ENCODE results near the gene CHORDC1. TPM values are rescaled to one million over a fixed set of nuclear protein-coding genes. Genes with fewer than 3 reads are reported as not detected.

CHORDC1 gene
- total and polyA plus RNA-seq, 2 of the 13 experiments (the other 11 are each of a cell fraction or from before 2014, with no cell fraction given) = 19.1 to 73.5 TPM

GRCh38 chr11:90222459-90223247, at the start of gene CHORDC1 (continued):
- TF ChIP-seq ZNF773 (CRISPR knock-in tag; IDR thresholded peaks at IDR 0.05; ENCODE audit: borderline replicate concordance) (no peak), ZNF430 (CRISPR knock-in tag; IDR thresholded peaks at IDR 0.05) (peak; percentile 5; the same call in 1 of the 2 replicates), SMYD3 (CRISPR knock-in tag; IDR thresholded peaks at IDR 0.05) (peak; percentile 80; the same call in 1 of the 2 replicates), MXD4 (CRISPR knock-in tag; IDR thresholded peaks at IDR 0.05) (0 out of 2 replicates have a peak, but pooled peaks have one; percentile 41), JDP2 (CRISPR knock-in tag; IDR thresholded peaks at IDR 0.05; ENCODE audit: borderline replicate concordance) (no peak; the same call in 1 of the 2 replicates), ZNF230 (CRISPR knock-in tag; IDR thresholded peaks at IDR 0.05) (0 out of 2 replicates have a peak, but pooled peaks have one; percentile 25), ZNF12 (CRISPR knock-in tag; IDR thresholded peaks at IDR 0.05) (peak; percentile 34; the same call in 1 of the 2 replicates), RNF219 (CRISPR knock-in tag; IDR thresholded peaks at IDR 0.05) (no peak), SMAD9 (CRISPR knock-in tag; IDR thresholded peaks at IDR 0.05) (no peak), HCFC1 (IDR thresholded peaks at IDR 0.05; ENCODE audit: low read depth, low read length) (no peak), ZNF703 (CRISPR knock-in tag; IDR thresholded peaks at IDR 0.05; ENCODE audit: borderline replicate concordance) (no peak; the same call in 1 of the 2 replicates), NFKB2 (CRISPR knock-in tag; IDR thresholded peaks at IDR 0.05; ENCODE audit: borderline replicate concordance) (peak; percentile 72; the same call in 1 of the 2 replicates), ZNF138 (CRISPR knock-in tag; IDR thresholded peaks at IDR 0.05; ENCODE audit: low read depth) (0 out of 2 replicates have a peak, but pooled peaks have one; percentile 6), ZNF83 (CRISPR knock-in tag; IDR thresholded peaks at IDR 0.05; ENCODE audit: borderline replicate concordance) (no peak), CREB3 (CRISPR knock-in tag; IDR thresholded peaks at IDR 0.05) (no peak), ZNF292 (CRISPR knock-in tag; IDR thresholded peaks at IDR 0.05; ENCODE audit: borderline replicate concordance, low read depth) (peak; percentile 73), ZNF737 (CRISPR knock-in tag; IDR thresholded peaks at IDR 0.05; ENCODE audit: borderline replicate concordance) (0 out of 2 replicates have a peak, but pooled peaks have one; percentile 66), ZNF44 (CRISPR knock-in tag; IDR thresholded peaks at IDR 0.05) (no peak), ZNF770 (CRISPR knock-in tag; IDR thresholded peaks at IDR 0.05) (peak; percentile 38; the same call in 1 of the 2 replicates), SOX6 (IDR thresholded peaks at IDR 0.05) (no peak), SOX6 (CRISPR knock-in tag; IDR thresholded peaks at IDR 0.05) (peak; percentile 52; the same call in 1 of the 2 replicates), ZBTB21 (CRISPR knock-in tag; IDR thresholded peaks at IDR 0.05) (peak; percentile 76; the same call in 1 of the 2 replicates), SAFB2 (CRISPR knock-in tag; IDR thresholded peaks at IDR 0.05; ENCODE audit: borderline replicate concordance, low read depth) (peak; percentile 61; the same call in 1 of the 2 replicates), JUN (CRISPR knock-in tag; IDR thresholded peaks at IDR 0.05) (no peak)
